HG03457 (cell line): ENCODE results near the gene PPIB.
"Not testable (repeated sequence)": the region's sequence is repeated elsewhere in the genome, so short reads cannot be mapped to it uniquely, and the experiment has no call there.

Source experiments
- ATAC-seq: cut with Tn5 transposase; IDR thresholded peaks from one replicate; pipeline ENCODE4 v1.9.1; 2021; ENCODE audit warnings: moderate number of reproducible peaks; ENCODE audit not compliant: unreplicated experiment

PPIB gene

DNA sequence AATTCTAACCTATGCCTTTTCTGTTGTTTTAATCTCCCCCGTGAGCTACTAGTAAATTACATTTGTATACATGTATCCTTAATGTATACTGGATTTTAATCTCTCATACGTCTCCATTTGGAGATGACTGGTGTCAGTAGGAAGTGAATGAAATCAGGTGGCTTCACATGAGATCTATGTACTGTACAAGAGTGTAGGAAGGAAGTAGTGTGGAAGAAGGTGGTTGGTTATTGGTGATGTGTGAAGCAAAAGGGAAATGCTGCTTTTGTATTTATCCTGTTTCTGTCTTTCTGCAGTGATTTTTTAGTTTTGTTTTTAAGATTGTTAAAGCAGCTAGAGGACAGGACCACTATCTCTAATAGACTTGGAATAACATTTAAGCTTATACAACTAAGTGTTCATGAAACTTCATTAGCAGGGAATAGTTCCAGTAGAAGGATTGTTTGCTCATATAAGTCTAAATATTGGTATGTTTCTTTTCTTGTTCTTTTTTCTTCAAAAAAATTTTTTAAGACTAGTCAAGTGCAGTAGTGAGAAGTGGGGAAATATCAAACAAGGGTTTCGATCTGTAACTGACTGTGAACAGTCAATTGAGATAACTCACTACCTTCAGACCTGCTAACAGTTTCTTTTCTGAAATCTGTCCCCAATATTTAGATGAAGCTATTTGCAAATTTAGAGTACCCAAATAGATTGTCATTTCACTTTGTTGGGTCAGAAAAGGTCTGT lies 51.7 kb downstream of the PPIB start:
- ATAC-seq: no peak

DNA sequence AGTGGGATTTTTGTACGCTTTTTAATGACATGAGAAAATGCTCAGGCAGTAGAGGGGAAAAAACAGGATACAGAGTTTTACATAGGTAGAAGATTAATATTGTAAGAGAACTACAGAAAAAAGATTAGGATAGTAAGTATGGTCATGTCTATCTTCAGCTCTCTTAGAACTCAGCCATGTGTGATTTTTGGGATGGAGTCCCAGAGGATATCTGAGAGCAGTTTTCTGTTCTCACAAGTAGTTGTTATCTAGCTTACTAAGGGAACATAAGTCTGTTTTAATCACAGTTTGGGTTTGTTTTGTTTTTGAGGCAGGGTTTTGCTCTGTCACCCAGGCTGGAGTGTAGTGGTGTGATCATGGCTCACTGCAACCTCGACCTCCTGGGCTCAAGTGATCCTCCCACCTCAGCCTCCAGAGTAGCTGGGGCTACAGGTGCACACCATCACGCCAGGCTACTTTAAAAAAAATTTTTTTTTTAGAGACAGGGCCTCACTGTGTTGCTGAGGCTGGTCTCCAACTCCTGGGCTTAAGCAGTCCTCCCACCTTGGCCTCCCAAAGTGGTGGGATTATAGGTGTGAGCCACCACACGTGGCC lies 52.6 kb downstream of the PPIB start:
- ATAC-seq: not testable (repeated sequence)

DNA sequence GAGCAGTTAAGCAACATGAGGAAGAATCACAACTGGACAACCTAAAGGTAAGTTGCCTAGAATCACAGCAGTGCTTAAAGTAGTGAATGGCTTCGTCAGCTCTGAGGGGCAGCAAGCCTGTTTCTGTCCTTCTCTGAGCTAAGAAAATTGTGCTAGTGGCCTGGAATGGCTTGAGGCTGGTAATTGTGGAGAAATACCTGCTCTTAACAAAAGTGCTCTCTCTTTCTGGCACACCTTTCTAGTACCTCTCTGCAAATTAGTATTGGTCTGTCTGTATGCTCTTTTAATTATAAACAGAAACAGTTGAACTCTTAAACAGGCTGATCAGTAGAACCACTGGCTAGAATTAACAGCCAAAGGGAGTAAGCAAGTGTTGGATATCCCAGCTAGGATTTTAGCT lies 55.5 kb downstream of the PPIB start:
- ATAC-seq: no peak
